GM18502 (cell line): ENCODE results near the gene SMTNL2.

Experiments
- ATAC-seq: cut with Tn5 transposase; IDR thresholded peaks from one replicate; pipeline ENCODE4 v1.9.1; 2021; ENCODE audit warnings: mild to moderate bottlenecking; ENCODE audit not compliant: unreplicated experiment, poor library complexity

SMTNL2 gene

DNA sequence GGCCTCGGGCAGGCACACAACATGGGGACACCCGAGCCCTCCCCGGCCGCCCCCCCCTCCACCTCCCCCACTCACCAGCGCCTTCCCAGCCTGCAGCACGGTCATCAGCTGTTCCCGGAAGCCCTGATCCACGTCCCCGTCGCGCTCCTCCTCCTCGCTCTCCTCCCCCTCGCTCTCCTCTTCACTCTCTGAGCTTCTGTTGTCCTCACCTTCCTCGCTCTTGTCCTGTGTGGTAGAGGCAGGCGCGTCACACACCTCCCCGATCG lies 39.4 kb upstream of the SMTNL2 start:
- ATAC-seq, result no peak

DNA sequence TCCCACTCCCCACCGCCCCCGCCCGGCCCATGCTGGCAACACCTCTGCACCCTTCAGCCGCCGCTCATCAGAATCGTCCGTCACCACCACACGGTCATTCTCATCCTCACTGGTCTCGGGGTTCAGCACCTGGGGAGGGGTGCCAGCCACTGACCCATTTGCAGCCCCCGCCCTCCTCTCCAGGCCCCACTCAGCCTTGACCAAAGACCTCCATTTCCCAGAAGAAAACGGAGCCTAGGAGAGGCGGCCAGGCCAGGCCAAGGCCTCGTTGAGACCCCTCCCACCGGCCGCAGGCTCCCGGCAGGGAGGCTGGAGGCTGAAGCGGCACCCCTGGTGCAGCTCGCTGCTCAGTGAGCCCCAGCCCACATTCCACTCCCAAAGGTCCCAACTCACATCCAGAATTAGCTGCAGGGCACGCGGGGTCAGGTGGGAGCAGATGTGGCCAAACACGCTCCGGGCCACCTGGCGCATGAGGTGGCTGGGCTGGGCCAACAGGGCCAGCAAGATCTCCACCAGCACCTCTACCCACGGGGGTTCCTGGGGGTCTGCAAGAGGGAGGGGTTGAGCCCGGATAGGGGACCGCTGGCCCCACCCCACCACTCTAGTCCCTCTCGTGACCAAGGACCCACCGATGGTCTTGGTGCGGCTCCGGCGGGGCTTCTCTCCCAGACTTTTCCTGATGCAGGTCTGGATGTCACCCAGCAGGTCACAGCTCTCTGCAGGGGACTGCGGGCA lies 38.9 kb upstream of the SMTNL2 start:
- ATAC-seq, result no peak

DNA sequence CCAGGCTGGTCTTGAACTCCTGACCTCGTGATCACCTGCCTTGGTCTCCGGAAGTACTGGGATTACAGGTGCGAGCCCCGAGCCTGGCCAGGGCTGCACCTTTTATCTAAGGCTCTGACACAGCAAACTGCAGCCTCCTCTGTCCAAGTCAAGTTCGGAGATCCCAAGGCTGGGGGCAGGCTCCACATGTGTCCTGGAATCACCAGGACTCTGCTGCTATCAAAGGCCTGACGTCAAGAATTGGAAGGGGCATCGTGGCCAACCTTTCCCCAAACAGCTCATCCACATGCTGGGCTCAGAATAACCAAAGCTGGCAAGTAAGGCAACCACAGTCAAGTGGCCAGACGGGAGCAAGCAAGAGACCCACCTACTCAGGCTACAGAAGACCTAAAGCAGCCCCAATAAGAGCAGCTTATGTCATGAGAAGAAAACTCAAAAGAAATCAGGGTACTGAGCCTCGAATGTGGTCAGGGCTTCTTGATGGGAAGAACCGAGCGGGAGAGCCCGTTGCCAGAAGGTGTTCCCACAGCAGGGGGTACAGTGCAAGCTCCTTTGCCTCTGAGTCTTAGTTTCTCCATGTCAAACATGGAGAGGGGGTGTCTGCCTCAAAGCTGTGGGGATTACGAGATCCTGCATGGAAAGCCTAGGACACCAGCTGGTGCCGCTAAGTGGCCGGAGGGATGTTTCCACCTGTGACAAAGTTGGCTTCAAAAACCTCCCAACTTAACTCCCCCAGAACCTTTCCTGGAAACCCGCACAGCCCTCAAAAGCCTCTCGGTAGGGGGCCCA lies 37.0 kb upstream of the SMTNL2 start:
- ATAC-seq, result no peak

GRCh38 chr17:4548061-4548461 lies 36.3 kb upstream of the SMTNL2 start:
- ATAC-seq, result no peak

DNA sequence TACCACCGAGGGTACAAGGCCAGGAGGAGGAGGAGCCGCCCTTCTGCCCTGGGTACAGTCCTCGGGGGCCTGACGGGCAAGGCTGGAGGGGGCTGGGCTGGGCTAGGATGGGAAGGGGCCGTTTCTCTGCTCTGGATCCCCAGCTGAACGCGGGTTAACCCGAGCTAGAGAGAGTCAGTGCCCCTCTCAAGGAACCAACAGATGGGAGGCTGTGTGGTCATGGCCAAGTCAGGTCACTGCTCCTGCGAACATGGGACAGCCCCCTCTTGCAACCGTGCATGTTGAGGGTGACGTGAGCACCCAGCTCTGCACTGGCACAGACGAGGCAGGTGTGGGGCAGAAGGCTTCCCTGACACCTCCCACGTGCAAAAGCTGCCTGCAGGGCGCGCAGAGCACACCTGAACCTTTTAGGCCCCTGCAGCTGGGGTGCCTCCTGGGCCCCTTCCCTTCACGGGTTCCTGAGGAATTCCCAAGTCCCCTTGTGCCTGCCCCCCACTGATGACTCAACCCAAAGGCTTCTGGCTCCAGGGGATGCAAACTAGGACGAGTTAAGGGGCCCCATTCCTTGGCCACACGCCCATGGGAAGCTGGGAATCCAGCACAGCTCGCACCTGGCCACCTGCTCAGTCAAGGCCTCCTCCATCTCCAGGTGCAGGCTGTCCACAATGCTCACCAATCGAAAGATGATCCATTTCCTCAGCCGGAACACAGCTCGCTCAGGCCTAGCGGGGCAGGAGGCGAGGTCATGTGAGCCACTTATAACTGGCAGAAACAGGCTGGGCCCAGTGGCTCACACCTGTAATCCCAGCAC lies 35.4 kb upstream of the SMTNL2 start:
- ATAC-seq, result no peak

- no peak for ATAC-seq
Observed at GRCh38 chr17:4549781-4550533, 34.4 kb upstream of the SMTNL2 start.

GRCh38 chr17:4550534-4551039 lies 33.7 kb upstream of the SMTNL2 start:
- ATAC-seq, result no peak

DNA sequence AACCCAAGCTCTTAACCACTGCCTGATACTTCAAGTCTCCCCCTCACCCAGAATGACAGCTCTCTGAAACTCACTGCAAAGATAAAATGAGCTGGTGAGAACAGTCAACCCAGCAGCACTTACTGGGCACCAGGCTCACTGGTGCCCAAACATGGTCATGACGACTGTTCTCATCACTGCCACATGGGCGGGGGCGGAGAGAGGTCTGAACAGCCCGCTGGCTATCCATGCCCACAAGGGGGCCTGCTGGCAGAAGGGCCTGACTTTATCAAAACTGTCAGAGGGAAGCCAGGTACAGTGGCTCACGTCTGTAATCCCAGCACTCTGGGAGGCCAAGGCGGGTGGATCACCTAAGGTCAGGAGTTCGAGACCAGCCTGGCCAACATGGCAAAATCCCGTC lies 33.2 kb upstream of the SMTNL2 start:
- no peak for ATAC-seq

- ATAC-seq, result no peak
Observed at GRCh38 chr17:4551796-4552525, 32.4 kb upstream of the SMTNL2 start.

GRCh38 chr17:4553669-4554068 lies 30.7 kb upstream of the SMTNL2 start:
- no peak for ATAC-seq

DNA sequence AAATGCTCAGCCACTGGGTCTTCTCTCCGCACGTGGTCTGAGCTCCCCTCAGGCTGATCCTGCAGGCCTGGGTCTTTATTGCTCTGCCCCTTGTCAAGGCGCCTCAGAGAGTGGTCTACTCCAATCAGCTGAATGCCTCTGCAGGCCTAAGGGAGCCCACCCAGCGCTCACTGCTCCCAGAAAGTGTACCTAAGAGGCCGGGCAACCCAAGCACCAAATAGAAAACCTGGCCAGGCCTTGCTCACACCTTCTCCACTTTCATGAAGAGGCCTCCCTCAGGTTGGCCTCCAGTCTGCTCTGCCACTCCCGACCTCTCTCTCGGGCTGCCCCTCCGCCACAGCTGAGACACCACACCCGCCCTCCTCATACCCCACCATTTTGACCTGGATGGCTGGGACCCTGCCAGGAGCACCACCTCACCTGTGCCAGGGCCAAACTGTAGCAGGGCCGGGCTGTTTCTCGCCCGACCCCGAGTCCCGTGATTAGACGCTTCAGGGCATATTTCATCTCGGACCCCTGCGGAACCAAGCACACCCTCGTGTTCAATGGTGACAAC lies 29.8 kb upstream of the SMTNL2 start:
- ATAC-seq, result no peak

DNA sequence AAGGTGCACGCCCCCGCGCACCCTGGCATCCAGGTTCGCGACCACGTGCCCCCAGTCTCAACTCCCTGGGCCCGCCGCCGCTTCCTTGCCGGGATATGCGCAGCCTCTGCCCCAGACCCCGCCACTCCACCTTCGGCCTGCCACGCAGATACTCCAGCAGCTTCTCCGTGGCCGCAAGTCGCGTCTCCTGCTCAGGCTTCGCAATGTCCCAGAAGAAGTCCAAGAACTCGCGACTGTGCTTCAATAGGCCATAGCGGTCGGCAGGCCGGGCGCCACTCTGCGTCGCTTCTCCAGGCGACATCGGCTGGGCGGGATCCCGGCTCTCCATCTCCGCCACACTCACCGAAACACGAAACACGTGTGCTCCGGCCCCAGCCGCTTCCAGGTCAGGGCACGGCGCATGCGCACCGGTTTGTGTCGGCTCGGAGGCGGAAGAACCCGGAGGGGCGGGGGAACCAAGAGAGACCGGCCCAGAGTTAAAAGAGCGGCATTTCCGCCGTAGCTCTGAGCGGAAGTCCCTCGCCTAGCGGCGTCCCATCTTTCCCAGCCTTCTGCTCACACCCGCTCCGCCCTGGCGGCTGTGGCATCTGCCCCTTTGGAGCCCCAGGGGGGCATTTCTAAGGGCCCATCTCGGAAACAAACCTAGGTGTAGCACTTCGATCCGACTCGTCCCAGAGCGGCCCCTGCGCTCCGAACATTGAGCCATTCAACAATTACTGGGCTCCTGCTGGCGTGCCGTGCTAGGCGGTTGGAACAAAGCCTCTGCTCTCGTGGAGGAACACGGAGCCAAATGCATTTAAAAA lies 29.1 kb upstream of the SMTNL2 start, which contains the start of gene MYBBP1A:
Gene MYBBP1A (minus strand): TSS at position 388 of the 803 bp plus-strand sequence. CDS start 60 bp downstream, at position 328.
- ATAC-seq, result peak; percentile 83

GRCh38 chr17:4555873-4556759 lies 28.2 kb upstream of the SMTNL2 start:
- ATAC-seq, result peak; percentile 3

DNA sequence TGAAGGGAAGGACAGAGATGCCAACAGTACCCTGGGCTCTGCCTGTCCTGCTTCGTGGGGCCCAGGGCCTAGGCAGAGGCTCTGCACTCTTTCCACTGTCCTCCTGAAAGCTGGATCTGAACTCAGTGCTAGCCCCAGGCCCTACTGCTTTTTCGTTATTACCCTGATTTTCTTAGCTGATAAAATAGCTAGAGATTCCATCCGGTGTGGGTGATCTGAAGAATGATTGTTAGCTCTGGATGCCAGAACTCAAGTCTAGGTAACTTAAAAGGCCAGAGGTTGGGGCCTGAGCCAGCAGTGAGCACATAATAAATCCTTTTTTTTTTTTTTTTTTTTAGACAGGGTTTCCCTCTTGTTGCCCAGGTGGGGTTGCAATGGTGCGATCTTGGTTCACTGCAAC lies 27.3 kb upstream of the SMTNL2 start:
- no peak for ATAC-seq

DNA sequence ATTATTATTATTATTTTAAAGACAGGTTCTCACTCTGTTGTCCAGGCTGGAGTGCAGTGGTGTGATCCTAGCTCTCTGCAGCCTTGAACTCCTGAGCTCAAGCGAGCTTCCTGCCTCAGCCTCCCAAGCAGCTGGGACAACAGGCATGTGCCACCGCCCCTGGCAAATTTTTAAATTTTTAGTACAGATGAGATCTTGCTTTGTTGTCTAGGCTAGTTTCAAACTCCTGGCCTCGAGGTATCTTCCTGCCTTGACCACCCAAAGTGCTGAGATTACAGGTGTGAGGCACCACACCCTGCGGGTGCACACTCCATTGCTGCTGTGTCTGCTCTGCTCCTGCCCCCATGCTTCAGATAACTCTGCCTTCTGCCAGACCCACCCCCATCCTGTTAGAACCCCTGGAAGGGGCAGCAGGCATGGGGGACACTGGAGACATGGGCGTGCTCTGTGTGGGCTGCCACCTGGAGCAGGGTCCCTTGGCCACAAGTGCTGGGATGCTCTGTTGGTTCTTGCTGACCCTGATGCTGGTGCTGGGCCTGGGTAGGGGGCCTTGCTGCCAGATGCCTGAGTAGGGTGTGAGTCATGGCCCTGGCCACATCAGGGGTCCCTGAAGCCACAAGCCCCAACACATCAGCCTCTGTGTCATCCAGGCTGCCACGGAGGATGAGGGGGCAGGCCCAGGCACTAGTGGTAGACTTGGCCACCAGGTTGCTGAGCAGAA lies 26.5 kb upstream of the SMTNL2 start:
- ATAC-seq, result no peak

GRCh38 chr17:4558347-4558971 lies 25.9 kb upstream of the SMTNL2 start:
- no peak for ATAC-seq
